SKM-1 (cell line): ENCODE measurements around the gene OR6V1.
"Not testable (repeated sequence)": the region's sequence is repeated elsewhere in the genome, so short reads cannot be mapped to it uniquely, and the experiment has no call there.

Experiments used
- DNase-seq: peaks from one replicate; lab custom pipeline; 2025; ENCODE audit not compliant: unreplicated experiment; lab: John Stamatoyannopoulos, UW

OR6V1 gene

DNA sequence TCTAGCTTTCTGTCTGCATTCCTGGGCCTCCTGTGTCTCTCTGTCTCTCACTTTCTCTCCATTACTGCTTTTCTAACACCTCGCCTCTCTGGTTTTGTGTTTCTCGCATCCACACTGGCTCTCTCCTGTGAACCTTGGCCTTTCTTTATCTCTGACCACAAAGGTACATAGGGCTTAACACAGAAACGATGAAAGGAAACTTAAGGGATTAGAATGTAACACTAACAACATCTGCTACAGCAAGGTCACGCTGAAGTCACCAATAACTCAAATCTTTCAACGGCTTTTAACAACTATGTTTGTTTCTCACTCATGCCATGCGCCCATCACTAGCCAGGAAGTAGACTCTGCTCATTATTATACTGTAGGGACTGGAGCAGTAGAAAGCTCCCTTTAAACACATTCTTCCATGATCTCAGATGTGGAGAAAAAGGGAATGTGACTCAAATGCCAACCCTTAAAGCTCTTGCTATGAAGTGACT is 9.3 kb upstream of the OR6V1 start:
- DNase-seq, result no peak

DNA sequence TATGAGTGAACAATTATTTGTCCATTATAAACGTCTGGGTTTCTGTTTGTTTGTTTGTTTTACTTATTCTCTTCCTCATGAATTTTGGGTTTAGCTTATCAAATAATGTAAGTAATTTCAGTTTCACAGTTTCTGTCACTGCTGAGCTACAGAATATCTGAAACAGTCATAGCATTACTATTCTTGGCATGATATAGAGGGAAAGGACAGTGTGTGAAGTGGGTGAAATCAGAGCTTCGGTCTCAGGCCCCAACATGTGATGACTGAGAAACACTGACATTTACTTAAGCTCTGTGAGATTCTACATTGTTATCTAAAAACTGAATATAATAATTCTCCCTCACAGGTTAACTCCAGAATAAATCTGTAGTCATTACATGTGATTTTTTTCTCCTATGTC is 8.8 kb upstream of the OR6V1 start:
- DNase-seq, result no peak

DNA sequence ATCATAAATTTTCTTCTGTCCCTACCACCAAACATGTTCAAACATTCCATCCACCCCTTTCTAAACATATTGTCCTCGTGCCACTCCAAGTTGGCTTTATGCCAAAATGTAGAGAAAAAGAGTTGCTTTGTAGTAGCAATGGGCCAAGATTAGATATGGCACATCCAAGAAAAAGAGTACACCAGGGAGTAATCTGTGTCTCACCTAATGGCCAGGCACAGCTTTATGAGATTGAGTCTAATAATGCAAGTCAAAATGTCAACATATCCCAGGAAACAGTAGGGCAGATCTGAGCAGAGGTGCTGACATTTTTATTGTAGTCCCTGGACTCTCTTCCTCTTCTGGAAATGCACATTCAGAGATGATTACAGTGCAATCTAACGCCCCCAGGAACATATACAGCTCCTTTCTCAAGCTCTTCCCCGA is 5.7 kb upstream of the OR6V1 start:
- DNase-seq, result no peak

DNA sequence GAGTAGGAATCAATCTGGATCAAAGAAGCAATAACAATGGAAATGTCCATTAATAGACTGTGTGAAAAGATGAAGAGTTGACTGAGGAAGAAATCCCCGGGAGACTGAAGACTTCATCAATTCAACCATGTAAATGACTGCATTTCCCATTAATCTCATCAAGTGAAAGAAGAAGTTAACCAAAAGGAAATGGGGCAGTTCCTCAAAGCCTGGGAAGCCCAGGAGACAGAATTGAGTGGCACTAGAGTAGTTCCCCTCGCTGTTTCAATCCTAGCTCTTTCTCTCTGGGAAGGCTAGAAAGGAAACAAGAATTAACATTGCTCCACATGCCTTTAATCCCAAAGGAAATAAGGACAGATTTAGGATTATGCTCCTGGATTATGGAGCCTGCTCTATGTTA is 4.8 kb upstream of the OR6V1 start:
- DNase-seq, result no peak

DNA sequence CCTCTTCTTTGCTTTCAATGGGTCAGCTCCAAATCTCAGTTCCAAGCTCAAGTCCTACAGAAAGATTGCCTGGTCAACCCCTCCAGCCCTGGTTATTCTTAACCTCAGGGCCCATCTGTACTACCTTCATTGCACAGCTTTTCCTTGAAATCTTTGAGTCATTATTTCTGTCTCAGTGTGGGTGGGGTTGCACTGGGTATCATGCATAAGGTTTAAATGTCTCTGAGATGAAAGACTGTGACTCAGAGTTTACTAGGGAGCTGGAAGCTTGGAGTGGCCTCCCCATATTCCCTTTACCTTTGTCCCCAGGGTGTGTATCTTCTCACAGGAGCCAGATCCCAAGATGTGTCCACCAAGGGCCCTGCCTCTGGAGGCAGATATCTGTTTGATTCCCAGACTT is 3.3 kb upstream of the OR6V1 start:
- no peak for DNase-seq

DNA sequence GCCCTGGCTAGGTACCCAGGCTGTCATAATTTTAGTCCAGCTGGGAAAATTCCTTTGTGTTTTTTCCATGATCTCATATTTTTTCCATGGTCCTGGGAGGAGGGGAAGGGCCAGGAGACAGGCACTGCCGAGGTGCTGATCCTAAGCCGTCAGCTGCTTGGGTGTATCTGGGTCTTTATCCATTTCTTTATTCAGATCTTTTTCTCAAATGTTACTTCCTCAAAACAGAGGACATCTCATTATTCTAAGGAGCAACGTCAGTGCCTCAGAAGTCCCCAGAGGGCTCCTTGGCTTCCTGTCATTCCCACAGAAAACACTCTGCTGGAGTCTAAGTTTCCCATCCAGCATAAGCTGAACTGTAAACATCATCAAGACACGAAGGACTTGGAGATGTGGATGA is 2.8 kb upstream of the OR6V1 start:
- no peak for DNase-seq

DNA sequence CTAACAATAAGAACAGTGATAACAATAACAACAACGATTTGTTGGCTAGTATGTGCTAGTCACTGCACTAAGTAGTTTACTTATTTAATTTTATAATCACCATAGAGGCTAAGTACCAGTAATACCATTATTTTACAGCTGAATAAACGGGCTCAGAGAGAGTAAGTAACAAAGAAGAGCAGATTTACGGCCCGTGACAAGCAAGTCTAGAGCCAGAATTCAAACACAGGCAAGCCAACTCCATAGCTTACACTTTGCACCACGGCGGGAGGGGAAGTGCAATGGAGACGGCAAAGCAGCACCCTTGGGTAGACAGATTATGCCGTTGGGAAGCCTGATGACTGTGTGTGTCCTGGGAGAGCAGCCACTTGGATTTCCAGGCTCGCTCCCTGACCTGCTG is 1.2 kb upstream of the OR6V1 start:
- DNase-seq, result no peak

DNA sequence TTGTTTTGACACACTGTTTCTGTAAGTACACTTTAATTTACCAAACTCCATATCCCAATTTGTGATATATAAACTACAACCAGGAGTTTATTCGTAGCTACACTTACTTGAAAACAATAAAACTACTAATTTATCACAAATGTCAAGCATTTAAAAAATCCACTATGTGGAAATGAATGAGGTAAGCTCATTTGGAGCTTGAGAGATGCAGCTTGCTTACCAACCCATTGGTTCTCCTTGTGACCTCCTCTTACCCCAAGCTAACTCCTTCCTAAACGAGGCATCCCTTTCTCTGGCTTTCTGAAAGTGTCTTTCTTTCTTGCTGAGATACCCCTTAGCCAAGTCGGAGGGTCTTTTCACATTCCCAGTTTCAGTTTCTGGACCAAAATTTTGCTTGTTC is 2.5 kb downstream of the OR6V1 start:
- no peak for DNase-seq

DNA sequence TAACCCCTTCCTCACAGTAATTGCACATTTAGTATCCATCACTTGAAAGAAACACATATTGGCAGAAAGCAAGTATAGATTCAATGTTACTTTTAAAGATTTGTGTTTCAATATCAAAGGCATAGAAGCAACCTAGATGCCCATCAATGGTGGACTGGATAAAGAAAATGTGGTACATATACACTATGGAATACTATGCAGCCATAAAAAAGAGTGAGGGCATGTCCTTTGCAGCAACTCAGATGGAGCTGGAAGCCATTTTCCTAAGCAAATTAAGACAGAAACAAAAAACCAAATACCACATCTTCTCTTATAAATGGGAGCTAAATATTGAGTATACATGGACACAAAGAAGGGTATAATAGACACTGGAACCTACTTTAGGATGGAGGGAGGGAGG is 3.6 kb downstream of the OR6V1 start:
- no peak for DNase-seq

DNA sequence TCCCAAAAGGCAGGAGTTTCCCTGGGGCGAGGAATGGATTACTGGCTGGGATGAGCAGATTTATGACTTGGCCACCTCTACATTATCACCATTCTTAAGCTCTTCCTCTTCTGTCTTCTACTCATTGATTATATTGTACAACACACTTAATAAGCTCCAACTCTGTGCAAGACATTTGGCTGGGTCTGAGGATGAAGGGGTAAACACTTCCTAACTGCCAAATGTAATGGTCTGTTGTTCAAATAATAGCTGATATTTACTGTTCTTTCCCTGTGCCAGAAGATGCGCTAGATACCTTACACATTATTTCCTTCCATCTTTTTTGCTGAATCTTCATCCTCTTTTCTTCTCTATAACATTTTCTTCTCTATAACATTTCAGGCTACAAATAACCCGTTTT is 11.6 kb downstream of the OR6V1 start:
- no peak for DNase-seq

DNA sequence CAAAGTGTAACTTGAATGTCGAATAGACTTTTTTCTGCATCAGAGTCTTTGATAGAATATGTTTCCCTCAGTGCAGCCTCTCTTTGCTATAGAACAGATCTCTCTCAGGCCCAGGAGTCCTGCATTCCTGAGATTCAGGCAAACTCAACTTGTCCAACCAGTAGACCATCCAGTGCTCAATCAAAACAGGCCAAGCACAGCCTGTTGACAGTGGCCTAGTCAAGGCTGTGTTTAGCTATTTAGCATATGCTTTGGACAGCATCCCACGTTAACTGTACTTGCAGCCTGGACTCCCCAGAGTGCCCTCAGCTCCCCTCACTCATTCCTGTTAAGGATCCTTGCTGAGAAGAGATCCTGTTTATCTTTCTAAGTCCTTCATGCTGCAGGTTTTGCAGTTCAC is 16.3 kb downstream of the OR6V1 start:
- DNase-seq, result no peak

DNA sequence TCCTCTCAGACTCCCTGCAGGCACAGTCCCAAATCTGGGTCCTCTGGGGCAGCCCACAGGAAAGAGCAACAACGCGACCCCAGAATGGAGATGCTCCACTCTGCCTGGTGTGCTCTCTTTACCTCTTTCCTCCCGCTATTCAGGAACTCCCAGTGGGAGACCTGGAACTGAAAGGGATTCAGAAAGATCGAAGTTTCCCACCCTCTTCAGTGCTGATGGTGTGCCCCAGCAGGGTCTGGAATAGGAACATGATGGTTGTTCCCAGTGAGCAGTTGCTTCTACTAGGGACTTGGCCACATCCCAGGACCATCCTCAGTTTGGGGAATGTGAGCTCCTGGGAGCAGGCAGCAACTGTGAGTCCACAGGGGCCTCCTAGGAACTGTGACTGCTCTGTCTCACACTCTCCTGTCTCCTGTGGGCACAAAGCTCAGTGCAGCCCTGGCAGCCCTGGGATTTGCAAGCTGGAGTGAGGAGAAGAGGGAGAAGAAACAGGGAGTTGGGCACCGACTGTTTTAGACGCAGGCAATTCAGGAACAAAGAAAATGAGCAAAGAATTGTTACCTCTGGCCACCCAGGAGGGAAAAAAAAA is 17.9 kb downstream of the OR6V1 start:
- no peak for DNase-seq

DNA sequence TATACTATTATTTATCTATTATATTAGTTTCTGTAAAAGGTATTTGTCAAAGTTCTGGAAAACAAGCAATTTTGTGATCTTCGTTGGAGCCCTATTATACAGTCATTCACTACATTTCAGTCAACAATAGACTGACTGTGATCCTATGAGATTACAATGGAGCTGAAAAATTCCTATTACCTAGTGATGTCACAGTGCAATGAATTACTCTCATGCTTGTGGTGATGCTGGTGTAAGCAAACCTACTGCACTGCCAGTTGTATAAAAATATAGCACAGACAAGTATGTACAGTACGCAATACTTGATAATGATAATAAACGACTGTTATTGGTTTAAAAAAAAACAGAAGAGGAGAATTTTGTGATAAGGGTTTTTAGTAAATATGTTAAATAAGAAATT is 21.4 kb downstream of the OR6V1 start:
- no peak for DNase-seq

DNA sequence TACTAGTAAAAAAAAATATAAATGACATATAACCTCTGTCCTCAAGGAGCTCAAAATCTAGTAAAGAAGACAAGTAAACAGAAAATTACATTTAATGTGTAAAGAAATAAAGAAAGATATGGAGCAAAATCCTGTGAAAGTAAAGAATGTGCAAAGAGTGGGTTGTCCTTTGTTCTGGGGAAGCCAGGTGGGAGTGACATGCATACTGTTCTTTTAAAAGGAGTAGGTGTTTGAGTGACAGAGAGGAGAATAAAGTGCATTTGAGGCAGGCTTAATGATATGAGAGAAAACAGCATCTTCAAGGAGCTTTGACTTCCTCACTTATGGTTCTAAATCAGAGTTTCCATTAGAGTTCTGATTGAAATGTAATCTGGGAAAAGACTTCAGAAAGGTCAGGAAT is 22.0 kb downstream of the OR6V1 start:
- DNase-seq, result no peak

DNA sequence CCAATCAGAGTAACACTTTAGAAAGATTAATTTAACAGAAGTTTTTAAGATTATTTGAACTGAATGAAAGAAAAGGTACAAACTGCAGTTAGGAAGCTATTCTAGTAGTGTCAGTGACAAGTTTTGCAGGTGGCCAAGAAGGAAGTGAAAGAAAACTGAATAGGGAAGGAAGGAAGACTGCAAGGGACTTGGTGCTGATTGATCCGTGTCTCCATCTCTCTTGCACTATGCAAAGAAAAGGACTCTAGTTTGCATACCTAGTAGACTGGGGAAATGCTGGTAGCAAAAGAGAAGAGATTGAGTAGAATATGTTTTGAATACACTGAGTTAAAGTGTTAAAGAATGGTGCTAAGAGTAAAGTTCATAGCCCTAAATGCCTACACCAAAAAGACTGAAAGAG is 33.0 kb downstream of the OR6V1 start:
- peak; percentile 1 for DNase-seq

DNA sequence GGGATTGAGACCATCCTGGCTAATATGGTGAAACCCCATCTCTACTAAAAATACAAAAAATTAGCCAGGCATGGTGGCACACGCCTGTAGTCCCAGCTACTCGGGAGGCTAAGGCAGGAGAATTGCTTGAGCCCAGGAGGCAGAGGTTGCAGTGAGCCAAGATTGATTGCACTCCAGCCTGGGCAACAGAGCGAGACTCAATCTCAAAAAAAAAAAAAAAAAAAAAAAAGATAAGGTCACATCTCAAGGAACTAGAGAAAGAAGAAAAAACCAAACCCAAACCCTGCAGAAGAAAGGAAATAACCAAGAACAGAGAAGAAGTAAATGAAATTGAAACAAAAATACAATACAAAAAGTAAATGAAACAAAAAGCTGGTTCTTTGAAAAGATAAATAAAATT is 33.5 kb downstream of the OR6V1 start:
- not testable (repeated sequence) for DNase-seq

DNA sequence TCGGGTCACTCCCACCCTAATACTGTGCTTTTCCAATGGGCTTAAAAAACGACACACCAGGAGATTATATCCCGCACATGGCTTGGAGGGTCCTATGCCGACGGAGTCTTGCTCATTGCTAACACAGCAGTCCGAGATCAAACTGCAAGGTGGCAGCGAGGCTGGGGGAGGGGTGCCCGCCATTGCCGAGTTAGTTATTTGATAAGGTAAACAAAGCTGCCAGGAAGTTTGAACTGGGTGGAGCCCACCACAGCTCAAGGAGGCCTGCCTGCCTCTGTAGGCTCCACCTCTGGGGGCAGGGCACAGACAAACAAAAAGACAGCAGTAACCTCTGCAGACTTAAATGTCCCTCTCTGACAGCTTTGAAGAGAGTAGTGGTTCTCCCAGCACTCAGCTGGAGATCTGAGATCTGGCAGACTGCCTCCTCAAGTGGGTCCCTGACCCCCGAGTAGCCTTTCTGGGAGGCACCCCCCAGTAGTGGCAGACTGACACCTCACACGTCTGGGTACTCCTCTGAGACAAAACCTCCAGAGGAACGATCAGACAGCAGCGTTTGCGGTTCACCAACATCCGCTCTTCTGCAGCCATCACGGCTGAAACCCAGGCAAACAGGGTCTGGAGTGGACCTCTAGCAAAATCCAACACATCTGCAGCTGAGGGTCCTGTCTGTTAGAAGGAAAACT is 36.5 kb downstream of the OR6V1 start:
- DNase-seq, result not testable (repeated sequence)

DNA sequence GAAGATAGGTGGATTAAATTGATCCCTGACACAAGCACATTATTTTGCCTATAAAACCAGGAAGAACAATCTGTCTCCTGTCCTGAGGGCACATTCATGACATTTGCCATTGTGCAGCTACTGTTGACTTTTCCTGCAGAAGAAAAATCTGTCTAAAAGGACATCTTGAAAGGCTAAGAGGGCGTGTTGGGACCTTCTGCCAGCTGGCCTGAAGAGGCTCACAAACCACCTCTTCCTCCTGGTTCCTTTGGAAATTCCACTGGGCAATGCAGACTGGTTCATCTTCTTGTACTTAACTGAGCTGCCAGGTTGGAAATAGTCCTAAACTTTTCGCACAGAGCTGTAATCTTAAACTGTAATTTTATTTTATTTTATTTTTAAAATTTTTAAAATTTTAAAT is 44.0 kb downstream of the OR6V1 start:
- no peak for DNase-seq

DNA sequence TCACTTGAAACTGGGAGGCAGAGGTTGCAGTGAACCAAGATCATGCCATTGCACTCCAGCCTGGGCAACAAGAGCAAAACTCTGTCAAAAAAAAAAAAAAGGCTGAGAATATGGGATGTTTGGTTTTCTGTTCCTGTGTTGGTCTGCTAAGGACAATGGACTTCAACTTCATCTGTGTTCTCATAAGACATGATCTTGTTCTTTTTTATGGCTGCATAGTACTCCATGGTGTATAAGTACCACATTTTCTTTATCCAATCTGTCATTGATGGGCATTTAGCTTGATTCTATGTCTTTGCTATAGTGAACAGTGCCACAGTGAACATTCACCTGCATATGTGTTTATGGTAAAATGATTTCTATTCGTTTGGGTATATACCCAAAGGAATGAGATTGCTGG is 47.4 kb downstream of the OR6V1 start:
- DNase-seq, result not testable (repeated sequence)
